ENCODE measurements around the gene LAMB4.

LAMB4 gene

GRCh38 chr7:108086962-108087361 lies 43.2 kb downstream of the LAMB4 start:
- no peak for DNase-seq
- Histone ChIP-seq H3K79me2 (ENCODE audit: low read length) (no peaks in the 10 kb centered on the region), H3K4me2 (ENCODE audit: low read depth, low read length) (no peak overlapping the region), H3K27ac (ENCODE audit: low read length) (no peak overlapping the region), H3K9ac (ENCODE audit: low read length) (no peak overlapping the region), H3K9me3 (replicated peaks; ENCODE audit: insufficient read depth, low read length) (no peaks in the 10 kb centered on the region), H3K9me2 (replicated peaks; ENCODE audit: insufficient read depth, low read length) (no peaks in the 10 kb centered on the region), H2AFZ (ENCODE audit: low read length) (no peak overlapping the region), H3K4me1 (ENCODE audit: low read length) (no peaks in the 10 kb centered on the region), H3K27me3 (replicated peaks; ENCODE audit: insufficient read depth, low read length) (no peaks in the 10 kb centered on the region), H4K20me1 (ENCODE audit: insufficient read depth, low read length) (no peaks in the 10 kb centered on the region), H3K36me3 (replicated peaks; ENCODE audit: insufficient read depth, low read length) (no peaks in the 10 kb centered on the region), H3K4me3 (ENCODE audit: low read length) (no peak overlapping the region), H3F3A (ENCODE audit: insufficient read depth, low read length) (no peaks in the 10 kb centered on the region)
- TF ChIP-seq EZH2 (optimal IDR thresholded peaks at IDR 0.05; ENCODE audit: low read depth, low read length) (no peak), EZH2phosphoT487 (IDR thresholded peaks at IDR 0.05; ENCODE audit: low read length) (no peak), CTCF (IDR thresholded peaks at IDR 0.05; ENCODE audit: low read length) (no peak)

- Histone ChIP-seq H4K20me1 (ENCODE audit: insufficient read depth, low read length) (no peaks in the 10 kb centered on the region), H3F3A (ENCODE audit: insufficient read depth, low read length) (no peaks in the 10 kb centered on the region), H3K9ac (ENCODE audit: low read length) (no peak overlapping the region), H3K4me1 (ENCODE audit: low read length) (no peaks in the 10 kb centered on the region), H3K9me3 (replicated peaks; ENCODE audit: insufficient read depth, low read length) (no peaks in the 10 kb centered on the region), H2AFZ (ENCODE audit: low read length) (no peak overlapping the region), H3K27ac (ENCODE audit: low read length) (no peak overlapping the region), H3K79me2 (ENCODE audit: low read length) (no peaks in the 10 kb centered on the region), H3K4me2 (ENCODE audit: low read depth, low read length) (no peak overlapping the region), H3K4me3 (ENCODE audit: low read length) (no peak overlapping the region), H3K9me2 (replicated peaks; ENCODE audit: insufficient read depth, low read length) (no peaks in the 10 kb centered on the region), H3K36me3 (replicated peaks; ENCODE audit: insufficient read depth, low read length) (no peaks in the 10 kb centered on the region), H3K27me3 (replicated peaks; ENCODE audit: insufficient read depth, low read length) (no peaks in the 10 kb centered on the region)
- no peak for DNase-seq
- TF ChIP-seq EZH2 (optimal IDR thresholded peaks at IDR 0.05; ENCODE audit: low read depth, low read length) (no peak), EZH2phosphoT487 (IDR thresholded peaks at IDR 0.05; ENCODE audit: low read length) (no peak), CTCF (IDR thresholded peaks at IDR 0.05; ENCODE audit: low read length) (no peak)
Observed at GRCh38 chr7:108086546-108086945, 43.6 kb downstream of the LAMB4 start.

- no peaks in the 10 kb centered on the region for H3K79me2 ChIP-seq (ENCODE audit: low read length)
- H3K9ac ChIP-seq (ENCODE audit: low read length) = no peak overlapping the region
- no peak for DNase-seq
- no peaks in the 10 kb centered on the region for H3K4me1 ChIP-seq (ENCODE audit: low read length)
- no peaks in the 10 kb centered on the region for H4K20me1 ChIP-seq (ENCODE audit: insufficient read depth, low read length)
- H3K4me2 ChIP-seq (ENCODE audit: low read depth, low read length) = no peak overlapping the region
- no peak overlapping the region for H2AFZ ChIP-seq (ENCODE audit: low read length)
- no peaks in the 10 kb centered on the region for H3K9me3 ChIP-seq (replicated peaks; ENCODE audit: insufficient read depth, low read length)
- TF ChIP-seq CTCF (IDR thresholded peaks at IDR 0.05; ENCODE audit: low read length) = no peak
- no peak for TF ChIP-seq EZH2 (optimal IDR thresholded peaks at IDR 0.05; ENCODE audit: low read depth, low read length)
- TF ChIP-seq EZH2phosphoT487 (IDR thresholded peaks at IDR 0.05; ENCODE audit: low read length) = no peak
- no peaks in the 10 kb centered on the region for H3K9me2 ChIP-seq (replicated peaks; ENCODE audit: insufficient read depth, low read length)
- H3K27ac ChIP-seq (ENCODE audit: low read length) = no peak overlapping the region
- no peak overlapping the region for H3K4me3 ChIP-seq (ENCODE audit: low read length)
- H3K36me3 ChIP-seq (replicated peaks; ENCODE audit: insufficient read depth, low read length) = no peaks in the 10 kb centered on the region
- no peaks in the 10 kb centered on the region for H3F3A ChIP-seq (ENCODE audit: insufficient read depth, low read length)
- no peaks in the 10 kb centered on the region for H3K27me3 ChIP-seq (replicated peaks; ENCODE audit: insufficient read depth, low read length)
Observed at GRCh38 chr7:108083980-108084379, 46.2 kb downstream of the LAMB4 start.
